ENCODE data around the gene DIP2B. TPM values are rescaled to one million over a fixed set of nuclear protein-coding genes. Genes with fewer than 3 reads are reported as not detected.

DIP2B gene
- total RNA-seq, 1 donor from 2014 or later, result 37.1 TPM

GRCh38 chr12:50533971-50534370, 29.2 kb downstream of the DIP2B start:
- Histone ChIP-seq H2AFZ (replicated peaks) (no peak overlapping the region), H3K9me3 (ENCODE audit: low read depth) (no peaks in the 10 kb centered on the region), H3K4me3 (no peak overlapping the region), H3K4me1 (peaks cover 29% of the 10 kb centered on the region), H3K9ac (no peak overlapping the region), H3K4me2 (no peak overlapping the region), H3K27me3 (no peaks in the 10 kb centered on the region), H3K27ac (no peak overlapping the region), H3K36me3 (no peaks in the 10 kb centered on the region), H4K20me1 (ENCODE audit: low read depth) (peaks cover 39% of the 10 kb centered on the region), H3K79me2 (ENCODE audit: low read depth) (peaks cover 62% of the 10 kb centered on the region), H3F3A (ENCODE audit: low read depth) (peaks cover 23% of the 10 kb centered on the region)
- Mint-ChIP-seq H3K36me3 (peaks cover 7% of the 10 kb centered on the region), H3K9me3 (no peaks in the 10 kb centered on the region), H3K4me3 (no peak overlapping the region), H3K27ac (no peak overlapping the region), H3K27me3 (ENCODE audit: insufficient read depth, low read depth) (no peaks in the 10 kb centered on the region), H3K4me1 (peaks cover 10% of the 10 kb centered on the region)
- TF ChIP-seq EZH2phosphoT487 (IDR thresholded peaks at IDR 0.05), result no peak
- TF ChIP-seq EZH2 (IDR thresholded peaks at IDR 0.05), result no peak
- TF ChIP-seq, protein P1, sequence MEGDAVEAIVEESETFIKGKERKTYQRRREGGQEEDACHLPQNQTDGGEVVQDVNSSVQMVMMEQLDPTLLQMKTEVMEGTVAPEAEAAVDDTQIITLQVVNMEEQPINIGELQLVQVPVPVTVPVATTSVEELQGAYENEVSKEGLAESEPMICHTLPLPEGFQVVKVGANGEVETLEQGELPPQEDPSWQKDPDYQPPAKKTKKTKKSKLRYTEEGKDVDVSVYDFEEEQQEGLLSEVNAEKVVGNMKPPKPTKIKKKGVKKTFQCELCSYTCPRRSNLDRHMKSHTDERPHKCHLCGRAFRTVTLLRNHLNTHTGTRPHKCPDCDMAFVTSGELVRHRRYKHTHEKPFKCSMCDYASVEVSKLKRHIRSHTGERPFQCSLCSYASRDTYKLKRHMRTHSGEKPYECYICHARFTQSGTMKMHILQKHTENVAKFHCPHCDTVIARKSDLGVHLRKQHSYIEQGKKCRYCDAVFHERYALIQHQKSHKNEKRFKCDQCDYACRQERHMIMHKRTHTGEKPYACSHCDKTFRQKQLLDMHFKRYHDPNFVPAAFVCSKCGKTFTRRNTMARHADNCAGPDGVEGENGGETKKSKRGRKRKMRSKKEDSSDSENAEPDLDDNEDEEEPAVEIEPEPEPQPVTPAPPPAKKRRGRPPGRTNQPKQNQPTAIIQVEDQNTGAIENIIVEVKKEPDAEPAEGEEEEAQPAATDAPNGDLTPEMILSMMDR (IDR thresholded peaks at IDR 0.05), result no peak
- DNase-seq (ENCODE audit: low spot score), result no peak

DNA sequence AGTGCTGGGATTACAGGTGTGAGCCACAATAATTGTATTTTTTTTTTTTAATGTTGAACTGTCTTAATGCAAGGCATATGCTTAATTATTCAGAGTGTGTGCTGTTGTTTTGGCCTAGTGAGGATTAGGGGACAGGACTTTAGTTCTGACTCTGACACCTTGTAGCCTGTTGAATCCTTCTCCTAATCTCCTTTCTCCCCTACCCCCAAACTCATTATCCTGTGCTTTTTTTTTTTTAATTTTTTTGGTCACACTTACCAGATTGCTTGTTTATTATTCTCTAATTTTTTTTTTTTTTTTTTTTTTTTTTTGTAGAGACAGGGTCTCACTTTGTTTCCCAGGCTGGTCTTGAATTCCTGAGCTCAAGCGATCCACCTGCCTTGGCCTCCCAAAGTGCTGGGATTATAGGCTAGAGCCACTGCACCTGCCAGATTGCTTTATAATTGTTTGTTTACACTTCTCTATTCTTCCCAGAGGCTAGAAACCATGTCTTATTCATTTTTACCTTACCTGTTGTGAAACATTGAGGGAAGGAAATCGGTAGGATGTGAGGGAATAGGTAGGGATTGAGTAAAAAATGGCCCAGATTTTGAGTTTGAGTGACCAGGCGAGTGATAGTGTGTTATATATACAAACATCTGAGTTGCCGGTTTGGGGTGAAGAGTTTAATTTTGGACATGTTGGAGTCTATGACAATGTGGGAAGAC, 32.2 kb downstream of the DIP2B start:
- H3K36me3 ChIP-seq, result no peaks in the 10 kb centered on the region
- peaks cover 23% of the 10 kb centered on the region for H3F3A ChIP-seq (ENCODE audit: low read depth)
- no peaks in the 10 kb centered on the region for H3K27me3 ChIP-seq
- Mint-ChIP-seq H3K9me3 (no peaks in the 10 kb centered on the region), H3K4me1 (peaks cover 7% of the 10 kb centered on the region), H3K36me3 (peaks cover 4% of the 10 kb centered on the region), H3K27ac (no peak overlapping the region), H3K27me3 (ENCODE audit: insufficient read depth, low read depth) (no peaks in the 10 kb centered on the region), H3K4me3 (no peak overlapping the region)
- H3K9me3 ChIP-seq (ENCODE audit: low read depth), result no peaks in the 10 kb centered on the region
- H3K79me2 ChIP-seq (ENCODE audit: low read depth), result peaks cover 66% of the 10 kb centered on the region
- no peak overlapping the region for H3K4me3 ChIP-seq
- H4K20me1 ChIP-seq (ENCODE audit: low read depth), result peaks cover 31% of the 10 kb centered on the region
- H3K4me2 ChIP-seq, result peak overlapping the region; percentile 57
- peaks cover 27% of the 10 kb centered on the region for H3K4me1 ChIP-seq
- peak overlapping the region; percentile 80 for H3K27ac ChIP-seq
- TF ChIP-seq EZH2 (IDR thresholded peaks at IDR 0.05), result no peak
- TF ChIP-seq EZH2phosphoT487 (IDR thresholded peaks at IDR 0.05), result no peak
- TF ChIP-seq, protein P1 (IDR thresholded peaks at IDR 0.05), result no peak
- no peak overlapping the region for H2AFZ ChIP-seq (replicated peaks)
- H3K9ac ChIP-seq, result no peak overlapping the region
- no peak for DNase-seq (ENCODE audit: low spot score)

DNA sequence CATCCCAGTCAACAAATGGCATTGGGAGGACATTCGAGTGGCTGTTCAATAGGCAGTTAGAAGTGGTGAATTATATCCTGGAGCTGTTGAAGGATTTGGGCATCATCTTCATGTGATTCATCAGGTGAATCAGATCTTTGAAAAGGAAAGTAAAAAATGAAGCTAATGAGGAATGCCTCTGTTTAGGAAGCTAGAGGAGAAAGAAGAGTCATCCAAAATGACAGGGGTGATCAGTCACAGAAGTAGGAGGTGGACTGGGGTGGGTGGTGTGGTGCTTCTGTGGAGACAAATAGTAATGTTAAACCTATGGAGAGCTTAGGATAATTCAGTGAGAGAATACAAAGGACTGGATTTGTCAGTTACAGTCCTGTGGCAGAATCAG, 32.7 kb downstream of the DIP2B start:
- DNase-seq (ENCODE audit: low spot score), result peak; percentile 18
- no peaks in the 10 kb centered on the region for H3K9me3 ChIP-seq (ENCODE audit: low read depth)
- no peak overlapping the region for H3K27ac Mint-ChIP-seq
- H3K4me3 Mint-ChIP-seq, result no peak overlapping the region
- peaks cover 27% of the 10 kb centered on the region for H3K4me1 ChIP-seq
- peaks cover 31% of the 10 kb centered on the region for H4K20me1 ChIP-seq (ENCODE audit: low read depth)
- H3K4me2 ChIP-seq, result peak overlapping the region; percentile 57
- peaks cover 23% of the 10 kb centered on the region for H3F3A ChIP-seq (ENCODE audit: low read depth)
- no peaks in the 10 kb centered on the region for H3K36me3 ChIP-seq
- no peaks in the 10 kb centered on the region for H3K27me3 ChIP-seq
- no peaks in the 10 kb centered on the region for H3K27me3 Mint-ChIP-seq (ENCODE audit: insufficient read depth, low read depth)
- no peaks in the 10 kb centered on the region for H3K9me3 Mint-ChIP-seq
- no peak overlapping the region for H3K4me3 ChIP-seq
- peaks cover 67% of the 10 kb centered on the region for H3K79me2 ChIP-seq (ENCODE audit: low read depth)
- no peak overlapping the region for H2AFZ ChIP-seq (replicated peaks)
- H3K36me3 Mint-ChIP-seq, result peaks cover 4% of the 10 kb centered on the region
- TF ChIP-seq, protein P1 (IDR thresholded peaks at IDR 0.05), result no peak
- TF ChIP-seq EZH2 (IDR thresholded peaks at IDR 0.05) (no peak), EZH2phosphoT487 (IDR thresholded peaks at IDR 0.05) (no peak)
- H3K27ac ChIP-seq, result peak overlapping the region; percentile 80
- no peak overlapping the region for H3K9ac ChIP-seq
- peaks cover 7% of the 10 kb centered on the region for H3K4me1 Mint-ChIP-seq

Measured in neural progenitor cell (in vitro differentiated cells).